ENCODE results near the gene EXOC4.

EXOC4 gene

DNA sequence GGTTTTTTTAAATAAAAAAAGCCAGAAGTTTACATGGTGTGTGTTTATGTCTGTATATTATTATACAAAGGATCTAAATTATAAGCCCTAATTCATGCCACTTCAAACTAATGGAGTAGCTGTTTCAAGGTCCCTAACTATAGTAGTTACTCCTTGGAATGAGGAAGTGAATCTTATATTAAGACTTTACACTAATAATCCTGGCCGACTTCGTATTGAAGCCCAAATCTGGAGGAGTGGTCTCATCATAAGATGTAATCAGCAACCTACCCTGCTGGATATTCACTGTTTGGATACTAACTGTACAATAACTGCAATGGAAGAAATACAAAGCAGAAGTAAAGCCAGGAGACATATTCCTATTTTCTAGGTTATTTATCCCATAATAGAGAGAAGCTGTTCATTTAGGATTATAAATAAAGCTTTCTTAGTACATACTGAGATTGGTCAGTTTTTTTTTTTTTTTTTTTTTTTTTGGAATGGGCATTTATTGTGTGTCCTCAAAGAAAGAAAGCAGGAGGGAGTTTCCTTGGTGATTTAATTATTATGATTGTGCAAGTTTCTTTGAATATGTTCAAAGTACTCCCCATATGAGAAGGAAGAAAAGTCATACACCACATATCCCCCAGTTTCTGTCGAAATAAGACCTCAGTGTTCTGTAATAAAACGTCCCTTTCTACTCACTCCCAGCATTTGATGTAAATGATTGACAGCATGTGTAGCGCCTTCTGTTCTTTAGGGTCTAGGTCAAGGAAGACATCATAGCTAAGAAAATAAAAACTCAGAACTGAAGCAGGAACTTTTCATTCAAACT lies 397.8 kb downstream of the EXOC4 start:
- ATAC-seq (no peak), DNase-seq (no peak)
- H3K27ac Mint-ChIP-seq: no peak overlapping the region
- H3K4me1 Mint-ChIP-seq: no peaks in the 10 kb centered on the region
- H3K27me3 Mint-ChIP-seq: no peaks in the 10 kb centered on the region
- no peak overlapping the region for H3K4me3 Mint-ChIP-seq
- no peaks in the 10 kb centered on the region for H3K9me3 Mint-ChIP-seq

DNA sequence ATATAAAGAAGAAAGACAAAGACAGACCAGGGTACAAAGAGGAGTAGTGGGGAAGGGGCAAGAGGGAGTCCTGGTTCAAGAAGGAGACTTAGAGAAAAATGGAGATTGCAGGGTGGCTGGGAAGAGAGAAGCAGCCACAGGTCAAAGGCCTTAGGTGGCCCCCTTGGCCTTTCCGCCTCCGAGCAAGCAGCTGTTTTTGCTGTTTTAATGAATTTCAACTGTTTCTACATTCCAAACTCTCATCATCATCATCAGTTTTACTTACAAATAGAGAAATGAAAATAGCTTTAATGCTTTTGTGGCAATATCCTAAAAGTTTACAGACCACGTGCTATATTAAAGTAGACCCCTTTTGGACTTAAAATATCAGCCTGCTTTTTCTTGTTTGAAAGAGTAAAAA lies 399.7 kb downstream of the EXOC4 start:
- Mint-ChIP-seq H3K27me3 (no peaks in the 10 kb centered on the region), H3K4me1 (no peaks in the 10 kb centered on the region), H3K9me3 (no peaks in the 10 kb centered on the region), H3K27ac (no peak overlapping the region), H3K4me3 (no peak overlapping the region)
- DNase-seq (no peak), ATAC-seq (no peak)

DNA sequence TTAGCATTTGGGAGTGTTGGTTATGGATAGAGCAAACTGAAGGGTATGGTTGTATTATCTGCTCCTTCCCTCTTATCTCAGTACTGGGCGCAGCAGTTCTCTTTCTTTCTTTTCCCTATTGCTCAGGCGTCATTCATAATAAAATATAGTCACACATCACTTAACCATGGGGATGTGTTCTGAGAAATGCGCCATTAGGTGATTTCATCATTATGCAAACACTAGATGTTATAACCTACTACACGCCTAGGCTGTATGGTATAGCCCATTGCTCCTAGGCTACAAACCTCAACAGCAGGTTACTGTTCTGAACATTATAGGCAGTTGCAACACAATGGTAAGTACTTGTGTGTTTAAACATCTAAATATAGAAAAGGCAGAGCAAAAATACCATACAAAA lies 401.7 kb downstream of the EXOC4 start:
- ATAC-seq (no peak), DNase-seq (no peak)
- no peaks in the 10 kb centered on the region for H3K27me3 Mint-ChIP-seq
- no peaks in the 10 kb centered on the region for H3K4me1 Mint-ChIP-seq
- no peak overlapping the region for H3K27ac Mint-ChIP-seq
- no peak overlapping the region for H3K4me3 Mint-ChIP-seq
- H3K9me3 Mint-ChIP-seq: no peaks in the 10 kb centered on the region

DNA sequence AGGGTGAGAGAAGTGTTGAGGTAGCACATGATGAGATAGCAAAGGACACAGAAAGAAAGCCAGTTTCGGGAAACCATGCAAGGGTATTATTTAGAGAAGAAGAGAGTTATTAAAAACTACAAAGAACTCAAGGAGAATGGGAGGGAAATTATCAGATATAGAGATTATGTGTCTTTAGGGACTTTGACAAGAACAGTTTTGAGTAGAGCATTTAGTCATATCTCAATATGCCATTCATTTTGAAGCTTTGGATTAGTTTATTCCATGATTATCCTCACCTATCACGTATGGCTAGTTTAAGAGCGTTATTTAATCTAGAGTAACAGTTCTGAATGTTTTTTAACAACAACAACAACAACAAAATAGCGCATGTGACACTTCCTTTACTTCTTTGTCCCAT lies 409.4 kb downstream of the EXOC4 start:
- H3K9me3 Mint-ChIP-seq: no peaks in the 10 kb centered on the region
- no peak overlapping the region for H3K4me3 Mint-ChIP-seq
- ATAC-seq: no peak
- H3K27me3 Mint-ChIP-seq: no peaks in the 10 kb centered on the region
- H3K27ac Mint-ChIP-seq: no peak overlapping the region
- DNase-seq: no peak
- H3K4me1 Mint-ChIP-seq: peaks cover 7% of the 10 kb centered on the region

DNA sequence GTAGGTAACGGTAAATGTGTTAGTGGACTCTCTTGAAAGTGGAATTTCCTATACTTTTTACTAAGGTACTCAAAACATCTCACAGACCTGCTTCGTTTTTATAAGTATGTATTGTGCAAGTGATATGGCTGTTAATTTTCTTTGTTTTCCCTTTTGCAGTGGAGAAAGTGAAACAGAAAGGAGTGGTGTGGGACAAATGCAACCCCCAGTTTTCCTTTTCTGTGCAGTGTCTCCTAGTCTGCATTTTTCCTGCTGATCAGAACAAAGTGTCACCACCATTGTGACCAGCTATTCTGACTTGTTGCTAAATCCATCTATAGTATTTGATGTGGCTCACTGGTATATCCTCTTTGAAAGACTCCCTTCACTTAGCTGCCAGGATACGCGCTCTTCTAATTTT lies 410.0 kb downstream of the EXOC4 start:
- no peaks in the 10 kb centered on the region for H3K27me3 Mint-ChIP-seq
- H3K9me3 Mint-ChIP-seq: no peaks in the 10 kb centered on the region
- H3K27ac Mint-ChIP-seq: no peak overlapping the region
- H3K4me3 Mint-ChIP-seq: no peak overlapping the region
- ATAC-seq (no peak), DNase-seq (no peak)
- H3K4me1 Mint-ChIP-seq: peaks cover 7% of the 10 kb centered on the region

DNA sequence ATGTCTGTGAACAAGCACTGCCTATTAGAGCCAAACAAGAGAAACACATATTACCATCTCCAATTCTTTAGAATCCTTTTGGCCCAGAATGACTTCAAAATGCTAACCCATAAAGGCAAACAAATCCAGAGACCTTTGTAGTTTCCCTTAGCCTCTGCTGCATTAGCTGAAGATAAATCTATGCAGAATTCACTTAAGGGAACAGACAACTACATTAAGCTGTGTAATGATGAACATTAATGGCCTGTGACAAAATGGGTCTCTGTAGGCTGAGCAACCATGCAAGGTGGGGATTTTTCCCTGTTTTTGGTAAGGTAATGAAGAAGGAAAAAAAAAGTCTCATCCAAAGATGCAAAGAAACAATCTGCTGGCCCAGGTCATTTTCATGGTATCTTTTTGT lies 411.6 kb downstream of the EXOC4 start:
- Mint-ChIP-seq H3K4me3 (no peak overlapping the region), H3K9me3 (no peaks in the 10 kb centered on the region), H3K27me3 (no peaks in the 10 kb centered on the region), H3K4me1 (peaks cover 13% of the 10 kb centered on the region), H3K27ac (no peak overlapping the region)
- DNase-seq (no peak), ATAC-seq (no peak)

DNA sequence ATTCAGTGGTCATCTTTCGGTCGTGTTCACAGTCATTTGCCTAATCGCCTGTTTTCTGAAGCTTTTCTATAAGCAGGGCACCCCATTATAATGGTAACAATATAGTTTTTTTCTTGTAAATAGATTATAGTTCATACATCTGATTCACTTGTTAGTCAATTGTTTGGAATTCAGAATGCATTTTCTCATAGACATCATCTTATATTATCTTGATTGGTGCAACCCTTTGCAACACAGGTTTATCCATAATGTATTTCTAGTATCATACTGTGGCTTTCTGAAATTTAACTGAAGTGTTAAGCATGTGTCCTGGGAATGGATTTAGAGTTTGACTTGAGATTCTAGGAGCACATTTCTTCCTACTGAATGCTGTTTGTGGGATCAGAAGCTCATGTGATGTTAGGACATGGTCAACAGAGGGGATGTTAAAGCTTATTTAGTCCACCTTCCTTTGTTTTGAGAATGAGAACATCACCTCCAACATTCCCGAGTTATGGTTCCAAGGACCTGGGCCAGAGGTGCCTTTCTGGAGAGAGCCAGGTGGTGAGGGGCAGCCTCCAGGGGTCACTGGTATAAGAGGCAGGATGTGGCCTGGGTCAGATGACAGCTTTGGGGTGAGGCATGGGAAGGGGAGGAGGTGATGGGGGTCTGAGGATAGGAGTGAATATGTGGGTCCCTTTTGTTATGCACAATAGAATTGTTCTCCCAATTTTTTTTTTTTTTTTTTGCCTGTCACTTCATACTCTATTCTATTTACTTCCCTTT lies 415.6 kb downstream of the EXOC4 start:
- DNase-seq (no peak), ATAC-seq (no peak)
- Mint-ChIP-seq H3K9me3 (no peaks in the 10 kb centered on the region), H3K4me3 (no peak overlapping the region), H3K27me3 (no peaks in the 10 kb centered on the region), H3K27ac (peak overlapping the region; percentile 15 to 55), H3K4me1 (peaks cover 6% of the 10 kb centered on the region)

DNA sequence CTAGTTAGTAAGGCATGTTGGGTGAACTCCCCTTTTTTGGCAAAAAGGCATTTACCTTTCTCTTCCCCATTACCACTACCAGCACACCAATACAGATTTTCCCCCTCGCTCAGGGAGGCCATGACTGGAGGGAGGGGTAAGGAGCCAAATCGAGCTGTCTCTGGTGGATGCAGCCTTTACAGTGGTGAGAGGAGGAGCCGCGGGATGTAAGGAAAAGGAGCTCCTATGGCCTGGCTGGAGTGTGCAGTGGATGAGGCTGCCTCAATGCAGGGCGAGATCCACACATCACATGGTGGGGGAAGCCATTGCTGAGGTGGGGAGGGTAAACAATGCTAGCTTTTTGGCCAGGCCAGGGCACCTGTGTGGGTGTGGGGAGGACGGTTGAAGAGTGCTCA lies 416.2 kb downstream of the EXOC4 start:
- no peak for DNase-seq
- H3K4me1 Mint-ChIP-seq: peaks cover 6% of the 10 kb centered on the region
- no peak overlapping the region for H3K4me3 Mint-ChIP-seq
- H3K9me3 Mint-ChIP-seq: no peaks in the 10 kb centered on the region
- no peak overlapping the region for H3K27ac Mint-ChIP-seq
- H3K27me3 Mint-ChIP-seq: no peaks in the 10 kb centered on the region
- no peak for ATAC-seq

DNA sequence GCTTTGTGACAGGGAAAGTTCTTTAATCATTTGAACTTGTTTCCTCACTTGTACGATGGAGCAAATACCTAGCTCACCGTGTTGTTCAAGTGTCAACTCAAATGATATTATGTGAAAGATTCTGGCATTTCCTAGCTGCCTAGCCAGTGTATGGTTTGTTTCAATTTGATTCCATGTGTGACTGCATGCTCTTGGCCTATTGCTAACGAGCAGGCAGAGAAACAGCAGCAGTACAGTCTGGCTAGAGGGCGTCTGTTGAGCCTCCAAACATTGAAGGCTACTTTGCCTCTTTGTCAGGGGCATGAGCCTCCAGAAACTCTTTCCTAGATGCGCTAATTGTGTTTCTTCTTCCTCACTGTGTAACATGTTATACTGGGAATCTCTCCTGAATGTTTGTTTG lies 417.4 kb downstream of the EXOC4 start:
- no peak overlapping the region for H3K27ac Mint-ChIP-seq

DNA sequence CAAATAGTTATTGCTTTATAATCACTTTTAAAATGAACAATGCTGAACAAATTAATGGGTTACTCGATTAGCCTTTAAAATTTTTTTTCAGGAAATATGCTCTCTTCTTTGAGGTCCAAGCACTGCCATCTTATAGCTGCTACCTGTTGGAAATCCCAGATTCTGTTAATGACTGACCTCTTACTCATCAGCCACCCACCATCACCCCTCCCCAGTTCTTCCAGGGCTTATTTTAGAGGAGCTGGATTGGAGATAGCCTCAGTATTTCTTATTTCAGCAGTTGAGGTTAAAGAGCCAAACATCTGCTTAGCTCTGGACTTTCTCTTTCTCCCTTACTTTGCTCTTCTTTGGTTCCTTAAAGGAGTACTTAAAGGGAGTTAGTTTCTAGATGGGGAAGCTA lies 420.0 kb downstream of the EXOC4 start:
- DNase-seq (no peak), ATAC-seq (no peak)
- H3K9me3 Mint-ChIP-seq: no peaks in the 10 kb centered on the region
- H3K27ac Mint-ChIP-seq: no peak overlapping the region
- peaks cover 6% of the 10 kb centered on the region for H3K4me1 Mint-ChIP-seq
- no peaks in the 10 kb centered on the region for H3K27me3 Mint-ChIP-seq
- H3K4me3 Mint-ChIP-seq: no peak overlapping the region

More for the DNA sequence above, 417.4 kb downstream of the EXOC4 start:
- H3K27me3 Mint-ChIP-seq: no peaks in the 10 kb centered on the region
- H3K4me3 Mint-ChIP-seq: no peak overlapping the region
- no peaks in the 10 kb centered on the region for H3K9me3 Mint-ChIP-seq
- DNase-seq (no peak), ATAC-seq (no peak)
- H3K4me1 Mint-ChIP-seq: peaks cover 6% of the 10 kb centered on the region

DNA sequence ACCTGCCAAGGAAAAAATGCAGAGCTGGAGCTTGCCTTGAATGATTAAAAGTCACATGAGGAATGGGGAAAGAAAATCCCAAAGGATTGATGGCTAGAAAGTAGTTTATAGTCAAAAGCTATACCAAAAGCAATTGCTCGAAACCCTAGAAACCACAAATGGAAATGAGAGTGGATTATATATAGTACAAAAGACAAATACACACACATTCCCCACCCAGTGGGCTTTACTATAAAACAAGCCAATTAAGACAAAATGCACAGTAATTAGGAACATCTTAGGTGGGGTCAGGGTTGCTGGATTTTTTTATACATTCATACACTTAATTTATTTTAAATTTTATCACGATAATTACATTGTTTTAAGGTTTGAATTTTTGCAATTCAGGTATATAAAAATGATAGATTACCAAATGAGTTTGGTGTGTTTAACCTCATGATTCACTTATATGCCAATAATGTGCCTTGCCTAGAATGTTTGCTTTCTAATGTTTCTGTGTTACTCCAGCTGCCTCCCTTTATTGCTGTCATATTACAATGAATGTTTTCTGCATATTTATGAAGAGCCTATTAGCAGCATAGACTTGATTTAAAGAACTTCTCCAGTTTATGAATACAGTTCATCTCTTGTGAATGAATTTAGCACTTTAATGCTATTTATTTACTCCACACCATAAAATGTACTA lies 421.3 kb downstream of the EXOC4 start:
- Mint-ChIP-seq H3K4me1 (peaks cover 5% of the 10 kb centered on the region), H3K27ac (no peak overlapping the region), H3K4me3 (no peak overlapping the region), H3K27me3 (no peaks in the 10 kb centered on the region), H3K9me3 (no peaks in the 10 kb centered on the region)
- no peak for ATAC-seq
- DNase-seq: no peak

DNA sequence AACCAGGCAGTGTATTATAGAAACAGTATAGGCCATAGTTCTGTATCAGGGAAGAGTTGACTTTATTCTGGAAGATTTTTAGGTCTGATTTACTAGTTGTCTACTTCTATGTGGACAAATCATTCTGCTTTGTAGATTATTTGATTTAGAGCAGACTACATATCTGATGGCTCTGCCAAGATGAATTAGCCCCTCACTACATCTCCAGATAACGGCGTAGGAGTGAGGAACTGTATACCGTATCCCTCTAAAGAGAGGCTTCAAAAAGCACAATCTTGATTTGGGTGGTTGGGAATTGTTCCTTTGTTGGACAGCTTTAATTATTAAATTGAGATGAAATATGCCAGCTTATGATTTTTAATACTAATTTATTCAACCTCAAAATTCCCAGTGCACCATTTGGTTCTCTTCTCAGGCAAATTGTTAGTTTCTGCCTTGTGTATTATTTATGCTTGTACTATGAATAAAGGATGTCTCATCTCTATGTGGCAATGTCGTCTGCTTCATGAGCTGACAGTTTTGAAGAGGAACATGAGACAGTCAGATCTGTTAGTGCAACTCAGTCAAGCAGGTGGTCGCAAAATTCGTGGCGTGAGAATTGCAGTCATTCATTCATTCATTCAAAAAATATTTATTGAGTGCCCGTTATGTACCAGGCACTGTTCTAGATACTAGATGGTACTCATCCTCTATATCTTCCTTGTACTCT lies 422.8 kb downstream of the EXOC4 start:
- Mint-ChIP-seq H3K27me3 (no peaks in the 10 kb centered on the region), H3K4me1 (peaks cover 5% of the 10 kb centered on the region), H3K9me3 (no peaks in the 10 kb centered on the region), H3K4me3 (no peak overlapping the region), H3K27ac (no peak overlapping the region)
- DNase-seq: no peak
- ATAC-seq: no peak

DNA sequence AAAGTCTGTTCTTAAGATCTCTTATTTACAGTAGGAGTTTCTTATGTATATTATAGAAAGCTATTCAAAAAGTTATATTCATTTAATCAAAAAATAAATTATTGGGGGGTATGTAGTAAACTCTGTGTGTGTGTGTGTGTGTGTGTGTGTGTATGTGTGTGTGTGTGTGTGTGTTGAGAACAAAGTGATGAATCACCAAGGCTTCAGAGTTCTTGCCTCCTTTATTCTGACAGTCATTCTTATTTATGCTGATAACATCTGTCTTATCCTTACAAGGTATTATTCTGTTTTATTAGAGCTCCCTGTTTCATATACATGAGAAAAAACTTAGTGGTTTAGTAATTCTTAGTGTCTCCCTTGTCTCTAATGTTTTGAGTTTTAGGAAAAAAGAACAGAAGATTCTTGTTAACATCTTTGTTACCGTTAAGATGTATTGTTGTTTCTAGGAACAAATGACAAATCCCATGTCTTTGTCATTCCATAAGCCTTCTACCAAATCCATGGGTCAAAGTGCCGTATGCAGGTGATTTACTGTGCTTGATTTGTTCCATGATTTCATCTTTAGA lies 424.0 kb downstream of the EXOC4 start:
- ATAC-seq (no peak), DNase-seq (no peak)
- Mint-ChIP-seq H3K4me3 (no peak overlapping the region), H3K4me1 (peaks cover 5% of the 10 kb centered on the region), H3K9me3 (no peaks in the 10 kb centered on the region), H3K27ac (no peak overlapping the region), H3K27me3 (no peaks in the 10 kb centered on the region)

DNA sequence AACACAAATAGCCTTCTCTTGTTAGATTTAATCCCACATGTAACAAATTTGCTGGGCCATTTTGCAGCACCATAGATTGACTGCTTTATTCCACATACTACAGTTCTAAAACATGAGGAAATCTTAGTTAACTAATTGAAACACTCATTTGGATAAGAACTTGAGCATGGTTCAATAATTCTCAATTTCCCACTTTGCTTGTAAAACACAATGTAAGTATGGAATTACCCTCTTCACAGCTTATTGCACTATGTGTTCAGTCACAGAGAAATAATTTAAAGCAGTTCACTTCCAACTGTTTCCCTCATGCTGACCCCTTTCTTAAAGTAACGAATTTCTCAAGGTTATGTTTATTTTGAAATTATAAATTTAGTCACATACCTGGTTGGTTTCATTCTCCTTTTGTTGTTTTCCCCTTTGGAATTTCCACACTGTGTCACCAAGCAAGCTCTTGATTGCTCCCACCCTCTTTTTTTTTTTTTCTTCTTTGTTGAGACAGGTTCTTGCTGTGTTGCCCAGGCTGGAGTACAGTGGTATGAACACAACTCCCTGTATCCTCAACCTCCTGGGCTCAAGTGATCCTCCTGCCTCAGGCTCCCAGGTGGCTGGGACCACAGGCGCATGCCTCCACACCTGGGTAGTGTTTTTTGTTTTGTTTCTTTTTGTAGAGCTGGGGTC lies 425.4 kb downstream of the EXOC4 start:
- Mint-ChIP-seq H3K4me3 (no peak overlapping the region), H3K27ac (peak overlapping the region in 1 of 2 donors; percentile 49), H3K4me1 (peaks cover 16% of the 10 kb centered on the region), H3K9me3 (no peaks in the 10 kb centered on the region), H3K27me3 (no peaks in the 10 kb centered on the region)
- ATAC-seq: no peak
- no peak for DNase-seq

DNA sequence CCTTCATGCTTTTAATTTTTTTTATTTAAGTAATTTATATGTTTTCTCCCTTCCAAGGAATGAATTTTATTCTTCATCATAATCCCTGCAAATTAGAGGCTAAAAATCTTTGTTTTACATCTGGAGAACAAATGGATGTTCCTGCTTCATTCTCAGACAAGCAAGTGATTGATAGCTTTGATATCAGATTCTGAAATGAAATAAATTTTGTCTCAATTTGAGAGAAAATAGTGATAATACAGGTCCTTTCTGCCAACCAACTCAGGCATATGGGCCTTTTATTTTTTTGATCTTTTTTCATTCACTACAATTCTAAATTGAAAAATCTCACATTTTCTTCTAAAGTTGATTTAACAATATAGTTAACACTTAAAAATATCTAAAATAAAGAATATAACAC lies 427.1 kb downstream of the EXOC4 start:
- Mint-ChIP-seq H3K27me3 (no peaks in the 10 kb centered on the region), H3K4me3 (no peak overlapping the region), H3K4me1 (peaks cover 16% of the 10 kb centered on the region), H3K27ac (no peak overlapping the region), H3K9me3 (peaks cover 0 to 4% of the 10 kb centered on the region in 2 donors)
- ATAC-seq: no peak
- DNase-seq: no peak

Data from stimulated activated naive CD8-positive, alpha-beta T cell treated with anti-CD3 and anti-CD28 coated beads, Interleukin-15, amount 100 ng/mL, for 72 hours (primary cell).